HL-60 (cell line): Measurements from ENCODE around the gene SCG3.

ENCODE experiments used
- DNase-seq, 2 experiments: peaks; one replicate each; pipeline ENCODE4 v3.0.0-alpha.2; 2010 to 2020; ENCODE audit warnings: low read depth in 1 of 2, low spot score in 1 of 2
- H3K27ac ChIP-seq: fragments of 250-450 bp; sonication (Bioruptor Pico); replicated peaks from 2 replicates; pipeline ENCODE4 v1.5.1; 2020; ENCODE audit warnings: mild to moderate bottlenecking, moderate library complexity
- H3K27me3 ChIP-seq: fragments of 250-450 bp; sonication (Bioruptor Pico); 2 replicates; pipeline ENCODE4 v1.5.1; 2021; ENCODE audit warnings: mild to moderate bottlenecking, moderate library complexity; ENCODE audit not compliant: insufficient read depth, poor library complexity, severe bottlenecking
- H3K4me3 ChIP-seq: replicated peaks from 2 replicates; pipeline ENCODE4 v1.5.1; 2011; ENCODE audit warnings: mild to moderate bottlenecking, control low read depth, low read length; ENCODE audit not compliant: insufficient read depth
- GABPA ChIP-seq: IDR thresholded peaks from 2 replicates; pipeline ENCODE4 v1.6.1; 2012; ENCODE audit warnings: low read depth
- POLR2AphosphoS5 ChIP-seq: IDR thresholded peaks from 2 replicates; pipeline ENCODE4 v1.6.1; 2012; ENCODE audit warnings: low read depth
- SPI1 ChIP-seq: IDR thresholded peaks from 2 replicates; pipeline ENCODE4 v1.6.1; 2012; ENCODE audit warnings: low read depth, mild to moderate bottlenecking, borderline replicate concordance
- TF ChIP-seq, protein P1 (sequence below): IDR thresholded peaks from one replicate; pipeline ENCODE4 v1.5.1; 2011; ENCODE audit warnings: low read length, control low read depth, inconsistent platforms; ENCODE audit not compliant: insufficient read depth
- TF ChIP-seq, protein P2 (sequence below): IDR thresholded peaks from 2 replicates; pipeline ENCODE4 v1.6.1; 2012; ENCODE audit warnings: low read depth; ENCODE audit not compliant: insufficient replicate concordance

Gene SCG3

DNA sequence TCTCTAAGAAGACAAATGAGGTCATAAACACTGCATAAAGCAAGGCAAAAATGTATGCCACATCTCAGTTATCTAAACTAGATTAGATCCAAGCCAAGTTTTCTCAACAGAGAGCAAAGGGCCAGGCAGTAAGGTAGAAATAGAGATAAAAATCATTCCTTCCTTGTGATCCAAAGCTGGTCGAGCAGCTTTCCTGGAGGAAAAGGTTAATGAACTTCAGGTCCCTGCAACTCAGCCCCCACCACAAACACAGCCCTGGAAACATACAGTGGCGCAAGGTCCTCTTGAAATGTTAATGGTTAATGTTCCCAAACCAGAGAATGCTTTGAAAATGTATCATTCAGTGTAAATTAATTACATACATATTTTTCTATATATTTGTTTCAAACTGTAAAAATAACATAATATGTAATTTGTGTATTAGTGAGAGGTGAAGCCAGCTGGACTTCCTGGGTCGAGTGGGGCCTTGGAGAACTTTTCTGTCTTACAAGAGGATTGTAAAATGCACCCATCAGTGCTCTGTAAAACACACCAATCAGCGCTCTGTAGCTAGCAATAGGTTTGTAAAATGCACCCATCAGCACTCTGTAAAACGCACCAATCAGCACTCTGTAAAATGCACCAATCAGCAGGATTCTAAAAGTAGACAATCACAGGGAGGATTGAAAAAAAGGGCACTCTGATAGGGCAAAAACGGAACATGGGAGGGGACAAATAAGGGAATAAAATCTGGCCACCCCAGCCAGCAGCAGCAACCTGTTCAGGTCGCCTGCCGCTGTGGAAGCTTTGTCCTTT, 39.1 kb downstream of the SCG3 start:
- no peaks in the 10 kb centered on the region for H3K27me3 ChIP-seq
- TF ChIP-seq SPI1 (no peak), GABPA (no peak), POLR2AphosphoS5 (no peak)
- TF ChIP-seq, protein P1, sequence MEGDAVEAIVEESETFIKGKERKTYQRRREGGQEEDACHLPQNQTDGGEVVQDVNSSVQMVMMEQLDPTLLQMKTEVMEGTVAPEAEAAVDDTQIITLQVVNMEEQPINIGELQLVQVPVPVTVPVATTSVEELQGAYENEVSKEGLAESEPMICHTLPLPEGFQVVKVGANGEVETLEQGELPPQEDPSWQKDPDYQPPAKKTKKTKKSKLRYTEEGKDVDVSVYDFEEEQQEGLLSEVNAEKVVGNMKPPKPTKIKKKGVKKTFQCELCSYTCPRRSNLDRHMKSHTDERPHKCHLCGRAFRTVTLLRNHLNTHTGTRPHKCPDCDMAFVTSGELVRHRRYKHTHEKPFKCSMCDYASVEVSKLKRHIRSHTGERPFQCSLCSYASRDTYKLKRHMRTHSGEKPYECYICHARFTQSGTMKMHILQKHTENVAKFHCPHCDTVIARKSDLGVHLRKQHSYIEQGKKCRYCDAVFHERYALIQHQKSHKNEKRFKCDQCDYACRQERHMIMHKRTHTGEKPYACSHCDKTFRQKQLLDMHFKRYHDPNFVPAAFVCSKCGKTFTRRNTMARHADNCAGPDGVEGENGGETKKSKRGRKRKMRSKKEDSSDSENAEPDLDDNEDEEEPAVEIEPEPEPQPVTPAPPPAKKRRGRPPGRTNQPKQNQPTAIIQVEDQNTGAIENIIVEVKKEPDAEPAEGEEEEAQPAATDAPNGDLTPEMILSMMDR = no peak
- TF ChIP-seq, protein P2, sequence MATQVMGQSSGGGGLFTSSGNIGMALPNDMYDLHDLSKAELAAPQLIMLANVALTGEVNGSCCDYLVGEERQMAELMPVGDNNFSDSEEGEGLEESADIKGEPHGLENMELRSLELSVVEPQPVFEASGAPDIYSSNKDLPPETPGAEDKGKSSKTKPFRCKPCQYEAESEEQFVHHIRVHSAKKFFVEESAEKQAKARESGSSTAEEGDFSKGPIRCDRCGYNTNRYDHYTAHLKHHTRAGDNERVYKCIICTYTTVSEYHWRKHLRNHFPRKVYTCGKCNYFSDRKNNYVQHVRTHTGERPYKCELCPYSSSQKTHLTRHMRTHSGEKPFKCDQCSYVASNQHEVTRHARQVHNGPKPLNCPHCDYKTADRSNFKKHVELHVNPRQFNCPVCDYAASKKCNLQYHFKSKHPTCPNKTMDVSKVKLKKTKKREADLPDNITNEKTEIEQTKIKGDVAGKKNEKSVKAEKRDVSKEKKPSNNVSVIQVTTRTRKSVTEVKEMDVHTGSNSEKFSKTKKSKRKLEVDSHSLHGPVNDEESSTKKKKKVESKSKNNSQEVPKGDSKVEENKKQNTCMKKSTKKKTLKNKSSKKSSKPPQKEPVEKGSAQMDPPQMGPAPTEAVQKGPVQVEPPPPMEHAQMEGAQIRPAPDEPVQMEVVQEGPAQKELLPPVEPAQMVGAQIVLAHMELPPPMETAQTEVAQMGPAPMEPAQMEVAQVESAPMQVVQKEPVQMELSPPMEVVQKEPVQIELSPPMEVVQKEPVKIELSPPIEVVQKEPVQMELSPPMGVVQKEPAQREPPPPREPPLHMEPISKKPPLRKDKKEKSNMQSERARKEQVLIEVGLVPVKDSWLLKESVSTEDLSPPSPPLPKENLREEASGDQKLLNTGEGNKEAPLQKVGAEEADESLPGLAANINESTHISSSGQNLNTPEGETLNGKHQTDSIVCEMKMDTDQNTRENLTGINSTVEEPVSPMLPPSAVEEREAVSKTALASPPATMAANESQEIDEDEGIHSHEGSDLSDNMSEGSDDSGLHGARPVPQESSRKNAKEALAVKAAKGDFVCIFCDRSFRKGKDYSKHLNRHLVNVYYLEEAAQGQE = no peak
- DNase-seq = no peak
- H3K27ac ChIP-seq = no peak overlapping the region
- no peak overlapping the region for H3K4me3 ChIP-seq

DNA sequence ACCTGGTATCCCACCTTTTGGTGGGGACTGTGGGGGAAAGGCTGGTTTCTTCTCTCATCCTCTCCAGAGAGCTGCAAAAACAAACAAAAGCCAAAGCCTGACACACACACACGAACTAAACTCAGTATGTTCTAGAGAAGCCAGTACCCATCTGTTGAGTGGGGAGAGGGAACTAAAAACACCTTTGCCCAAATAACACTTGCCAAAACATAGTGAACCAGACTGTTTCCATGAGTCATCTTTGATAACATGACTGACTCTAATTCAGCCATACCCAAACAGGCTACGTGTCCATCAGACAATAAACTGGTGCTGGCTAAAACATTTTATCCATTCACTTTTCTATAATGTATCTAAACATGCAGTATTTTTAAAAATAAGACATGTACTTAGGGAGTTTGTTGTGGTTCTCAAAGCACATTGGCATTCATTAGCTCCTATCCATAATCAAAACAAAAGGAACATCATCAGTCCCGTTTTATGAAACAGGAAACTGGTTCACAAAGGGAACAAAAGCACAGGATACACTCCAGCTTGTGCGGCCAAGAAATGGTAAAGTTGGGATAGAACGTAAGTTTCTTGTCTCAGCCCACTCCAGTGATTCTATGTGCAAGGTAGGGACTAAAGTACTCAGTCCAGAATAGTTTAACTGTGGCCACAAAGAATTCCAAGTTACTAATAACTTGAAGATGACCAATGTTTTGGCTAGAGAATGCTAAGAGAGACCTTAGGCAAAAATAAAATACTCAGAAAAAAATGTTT, 40.1 kb downstream of the SCG3 start:
- no peak overlapping the region for H3K4me3 ChIP-seq
- no peaks in the 10 kb centered on the region for H3K27me3 ChIP-seq
- no peak overlapping the region for H3K27ac ChIP-seq
- TF ChIP-seq, protein P1 = no peak
- no peak for TF ChIP-seq POLR2AphosphoS5
- TF ChIP-seq, protein P2 = no peak
- DNase-seq = no peak

DNA sequence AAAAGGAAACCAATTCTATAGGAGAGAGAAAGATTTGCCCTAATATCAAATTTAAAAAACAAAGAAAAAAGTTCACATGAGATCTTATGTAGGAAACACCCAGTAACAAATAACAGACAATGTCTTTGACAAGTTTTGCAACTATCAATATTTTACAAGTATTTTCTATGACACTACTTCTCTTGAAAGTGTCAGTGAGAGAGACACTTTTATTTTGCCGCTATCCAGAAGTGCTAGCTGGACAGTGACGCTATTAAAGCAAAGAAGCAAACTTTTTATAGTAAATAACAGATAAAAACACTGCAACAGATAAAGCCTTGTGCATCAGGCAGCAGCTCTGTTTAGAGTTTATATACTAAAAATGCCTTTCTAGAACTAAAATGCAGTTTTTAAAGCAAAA, 42.9 kb downstream of the SCG3 start:
- Histone ChIP-seq H3K4me3 (no peak overlapping the region), H3K27me3 (no peaks in the 10 kb centered on the region), H3K27ac (no peak overlapping the region)
- no peak for TF ChIP-seq GABPA
- TF ChIP-seq, protein P1 = no peak
- TF ChIP-seq, protein P2 = no peak
- no peak for TF ChIP-seq SPI1
- no peak for TF ChIP-seq POLR2AphosphoS5
- DNase-seq = no peak
